ENCODE measurements around the gene FRAS1.

GRCh38 chr4:78346222-78346621, 289.1 kb downstream of the FRAS1 start:
- TF ChIP-seq CTCF (IDR thresholded peaks at IDR 0.05) (no peak), EP300 (IDR thresholded peaks at IDR 0.05) (no peak), POLR2A (IDR thresholded peaks at IDR 0.05) (no peak)

Data from ovary (tissue), 3 donors.